ENCODE data around the gene TMEM214.

Gene TMEM214

DNA sequence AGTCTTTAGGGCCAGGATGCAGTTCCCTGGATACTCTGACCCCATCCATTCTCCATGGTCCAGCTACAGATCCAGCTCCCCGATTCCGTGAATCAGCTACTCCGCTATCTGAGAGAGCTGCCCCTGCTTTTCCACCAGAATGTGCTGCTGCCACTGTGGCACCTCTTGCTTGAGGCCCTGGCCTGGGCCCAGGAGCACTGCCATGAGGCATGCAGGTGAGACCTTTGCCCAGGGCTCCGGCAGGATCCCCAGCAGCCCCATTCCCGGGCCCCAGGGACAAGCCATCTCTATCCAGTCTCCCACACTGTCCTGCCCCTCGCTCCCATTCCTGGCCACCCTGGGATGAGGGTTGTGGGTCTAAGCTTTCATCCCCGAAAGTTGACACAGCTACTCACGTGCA lies 7.5 kb downstream of the TMEM214 start:
- DNase-seq (ENCODE audit: low spot score): no peak

- DNase-seq (ENCODE audit: low spot score): no peak
Observed at GRCh38 chr2:27041752-27042151, 9.0 kb downstream of the TMEM214 start.

DNA sequence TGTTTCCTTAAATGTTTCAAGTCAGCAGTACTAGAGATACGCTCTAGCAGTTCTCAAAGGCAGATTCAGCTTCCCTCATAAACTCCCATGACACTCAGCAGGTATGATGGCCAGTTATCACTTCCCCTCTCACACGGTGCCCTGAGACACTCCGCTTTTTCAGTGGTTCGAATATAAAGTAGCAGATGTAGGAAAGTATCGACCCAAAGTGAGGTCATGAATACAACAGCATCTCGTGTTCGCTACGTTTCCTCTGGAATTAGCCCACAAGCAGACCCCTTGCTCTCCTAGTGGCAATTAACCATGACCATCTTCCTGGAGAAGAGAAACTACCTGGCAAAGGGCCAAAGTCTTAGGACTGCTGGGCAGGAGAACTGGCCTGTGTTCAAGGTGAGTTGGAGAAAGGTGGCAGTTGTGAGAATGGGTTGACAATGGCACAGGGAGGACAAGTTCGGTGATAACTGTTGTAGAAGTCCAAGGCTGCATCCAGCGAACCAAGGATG lies 9.4 kb downstream of the TMEM214 start:
- DNase-seq (ENCODE audit: low spot score): no peak

DNA sequence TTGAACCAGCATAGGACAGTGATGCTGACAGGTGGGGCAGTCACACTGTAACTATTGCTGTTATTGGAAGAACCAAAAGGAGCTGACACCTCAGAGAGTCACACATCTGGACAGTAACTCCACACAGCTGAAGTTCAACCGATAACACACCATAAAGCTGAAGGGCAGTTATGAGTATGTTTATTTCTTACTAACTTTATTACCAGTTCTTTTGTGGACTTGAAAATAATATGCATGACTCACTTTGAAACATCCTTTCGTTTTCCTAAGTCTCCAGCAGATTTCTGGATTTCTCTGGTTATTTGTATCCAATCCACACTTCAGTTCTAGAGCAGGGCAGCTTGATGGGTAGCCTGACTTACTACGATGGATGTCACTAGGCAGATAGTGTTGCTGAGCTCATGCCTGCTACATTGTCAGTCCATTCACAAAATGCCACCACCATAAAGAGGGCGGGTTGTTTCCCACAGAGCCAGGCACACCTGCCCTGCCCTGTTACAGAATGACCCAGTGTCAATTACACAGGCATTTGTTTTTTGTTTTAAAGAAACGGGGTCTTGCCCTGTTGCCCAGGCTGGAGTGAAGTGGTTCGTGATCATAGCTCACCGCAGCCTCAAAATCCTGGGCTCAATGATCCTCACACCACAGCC lies 10.3 kb downstream of the TMEM214 start:
- no peak for DNase-seq (ENCODE audit: low spot score)

- DNase-seq (ENCODE audit: low spot score): peak; percentile 18
Observed at GRCh38 chr2:27049422-27050280, 16.9 kb downstream of the TMEM214 start.

GRCh38 chr2:27050281-27050995 lies 17.7 kb downstream of the TMEM214 start:
- DNase-seq (ENCODE audit: low spot score): peak; percentile 96

- DNase-seq (ENCODE audit: low spot score): peak; percentile 89
Observed at GRCh38 chr2:27050996-27051901, 18.5 kb downstream of the TMEM214 start, which contains the start of gene AGBL5. Gene AGBL5, plus strand, starts transcription at chr2:27051668. Its CDS starts 1,291 bp downstream, at chr2:27052959.

- no peak for DNase-seq (ENCODE audit: low spot score)
Observed at GRCh38 chr2:27051902-27052645, 19.3 kb downstream of the TMEM214 start.

DNA sequence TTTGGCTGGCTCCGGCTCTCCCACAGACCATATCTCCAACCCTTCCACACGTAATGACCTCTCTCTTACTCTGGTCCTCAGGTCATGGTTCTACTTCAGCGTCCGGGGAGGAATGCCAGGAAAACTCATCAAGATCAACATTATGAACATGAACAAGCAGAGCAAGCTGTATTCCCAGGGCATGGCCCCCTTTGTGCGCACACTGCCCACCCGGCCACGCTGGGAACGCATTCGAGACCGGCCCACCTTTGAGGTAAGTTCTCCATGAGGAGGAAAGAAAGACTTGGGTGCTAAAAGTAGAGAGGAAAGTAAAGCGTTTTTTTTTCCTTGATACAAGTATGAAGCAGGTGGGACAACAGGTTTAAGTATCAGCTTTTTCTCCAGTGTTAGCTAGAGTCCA lies 20.6 kb downstream of the TMEM214 start:
- DNase-seq (ENCODE audit: low spot score): no peak

GRCh38 chr2:27053776-27054175 lies 21.0 kb downstream of the TMEM214 start:
- no peak for DNase-seq (ENCODE audit: low spot score)

GRCh38 chr2:27054721-27055120 lies 22.0 kb downstream of the TMEM214 start:
- DNase-seq (ENCODE audit: low spot score): no peak

- DNase-seq (ENCODE audit: low spot score): no peak
Observed at GRCh38 chr2:27057184-27057583, 24.4 kb downstream of the TMEM214 start.

DNA sequence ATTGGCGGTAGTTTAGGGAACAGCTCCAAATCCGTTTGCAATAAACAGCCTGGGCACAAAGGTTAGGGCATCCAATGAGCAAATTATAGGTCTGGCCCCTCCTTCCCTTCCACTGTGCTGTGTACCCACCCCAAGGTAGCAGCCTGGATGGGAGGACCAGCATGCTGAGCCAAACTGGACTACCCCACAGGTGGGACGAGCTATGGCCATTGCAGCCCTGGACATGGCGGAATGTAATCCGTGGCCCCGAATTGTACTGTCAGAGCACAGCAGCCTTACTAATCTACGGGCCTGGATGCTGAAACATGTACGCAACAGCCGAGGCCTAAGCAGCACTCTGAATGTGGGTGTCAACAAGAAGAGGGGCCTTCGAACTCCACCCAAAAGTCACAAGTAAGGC lies 25.4 kb downstream of the TMEM214 start:
- DNase-seq (ENCODE audit: low spot score): no peak

DNA sequence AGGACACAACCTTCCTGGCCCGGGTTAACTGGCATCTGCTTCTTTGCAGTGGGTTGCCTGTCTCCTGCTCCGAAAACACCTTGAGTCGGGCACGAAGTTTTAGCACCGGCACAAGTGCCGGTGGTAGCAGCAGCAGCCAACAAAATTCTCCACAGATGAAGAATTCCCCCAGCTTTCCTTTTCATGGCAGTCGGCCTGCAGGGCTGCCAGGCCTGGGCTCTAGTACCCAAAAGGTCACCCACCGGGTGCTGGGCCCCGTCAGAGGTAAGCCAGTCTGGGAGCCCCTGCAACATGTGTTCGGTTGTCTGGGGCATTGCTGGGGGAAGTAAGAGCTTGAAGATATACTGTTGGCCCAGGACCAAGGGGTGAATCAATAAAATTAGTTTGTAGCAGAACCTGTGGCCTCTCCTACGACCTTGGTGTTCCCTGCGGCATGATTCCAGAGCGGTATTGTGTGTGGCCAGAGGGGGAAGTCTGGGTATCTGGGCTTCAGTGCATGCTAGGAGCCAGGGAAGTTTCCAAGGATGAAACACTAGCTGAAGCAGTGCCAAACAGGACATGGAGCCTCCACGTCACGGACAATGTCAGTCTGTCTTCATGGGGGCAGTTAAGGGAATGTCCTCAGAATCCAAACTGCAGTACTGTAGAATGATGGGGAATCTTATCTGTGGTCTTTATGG lies 26.5 kb downstream of the TMEM214 start:
- no peak for DNase-seq (ENCODE audit: low spot score)

DNA sequence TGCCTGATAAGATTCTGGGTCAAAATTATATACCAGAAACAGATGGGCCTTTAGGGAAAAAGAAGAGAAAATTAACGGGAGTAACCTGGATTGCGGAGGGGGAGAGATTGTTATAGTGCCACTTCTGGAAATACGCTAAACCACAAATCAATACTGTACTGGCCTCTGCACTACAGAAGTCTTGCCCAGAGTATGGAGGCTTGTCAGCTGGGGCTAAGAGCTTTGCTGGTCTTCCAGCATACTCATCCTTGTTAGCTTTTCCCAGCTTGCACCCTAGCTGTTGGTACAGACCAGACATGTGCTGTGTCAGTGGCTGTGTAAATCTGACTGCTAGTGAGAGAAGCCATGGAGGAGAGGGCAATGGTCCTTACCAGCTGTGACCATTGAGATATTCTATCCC lies 27.6 kb downstream of the TMEM214 start:
- no peak for DNase-seq (ENCODE audit: low spot score)

- no peak for DNase-seq (ENCODE audit: low spot score)
Observed at GRCh38 chr2:27065128-27065527, 32.4 kb downstream of the TMEM214 start.

DNA sequence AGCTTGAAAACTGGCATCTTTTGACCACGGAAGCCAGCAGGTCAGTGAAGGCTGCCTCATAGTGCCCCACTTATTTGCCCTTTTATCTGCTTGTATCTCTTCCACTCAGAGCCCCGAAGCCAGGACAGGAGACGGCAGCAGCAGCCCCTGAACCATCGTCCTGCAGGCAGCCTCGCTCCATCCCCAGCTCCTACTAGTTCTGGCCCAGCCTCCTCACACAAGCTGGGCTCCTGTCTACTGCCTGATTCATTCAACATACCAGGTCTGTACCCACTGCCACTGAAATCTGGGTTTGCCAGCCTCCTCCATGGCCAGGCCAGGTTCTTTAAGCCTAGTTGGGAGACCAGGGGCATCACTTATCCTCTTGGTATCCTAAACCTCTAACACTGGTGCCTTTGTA lies 34.6 kb downstream of the TMEM214 start:
- no peak for DNase-seq (ENCODE audit: low spot score)

GRCh38 chr2:27069436-27069835 lies 36.7 kb downstream of the TMEM214 start:
- DNase-seq (ENCODE audit: low spot score): no peak

DNA sequence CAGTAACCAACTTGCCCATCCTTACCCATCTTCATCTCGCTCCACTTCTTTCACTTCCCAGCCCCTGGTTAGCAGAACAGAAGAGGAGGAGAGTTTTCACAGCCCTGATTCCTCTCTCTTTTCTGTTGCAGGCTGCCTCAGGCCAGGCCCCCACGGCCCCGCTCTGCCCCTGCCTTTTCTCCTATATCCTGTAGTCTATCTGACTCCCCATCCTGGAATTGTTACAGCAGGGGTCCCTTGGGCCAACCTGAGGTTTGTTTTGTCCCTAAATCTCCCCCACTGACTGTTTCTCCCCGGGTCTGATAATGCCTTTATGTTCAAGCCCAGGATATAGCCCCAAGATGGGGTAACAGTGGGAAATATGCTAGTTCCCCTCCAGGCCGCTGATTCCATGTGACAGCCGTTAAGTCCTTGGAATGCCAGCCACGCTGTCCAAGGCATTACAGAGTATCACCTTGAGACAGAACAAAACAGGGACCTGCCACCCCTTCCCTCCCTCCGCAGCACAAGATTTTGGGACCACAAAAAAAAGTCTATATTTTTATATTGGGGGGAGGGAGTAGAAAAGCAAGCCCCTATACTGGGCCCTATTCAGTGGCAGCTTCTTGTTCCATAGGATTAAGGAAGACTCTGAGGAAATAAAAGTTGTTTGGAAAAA lies 37.3 kb downstream of the TMEM214 start:
- DNase-seq (ENCODE audit: low spot score): no peak

All from globus pallidus (tissue), 1 donor.